A549 (cell line): ENCODE measurements around the gene DDX41. TPM values are rescaled to one million over a fixed set of nuclear protein-coding genes. Genes with fewer than 3 reads are reported as not detected.

Source experiments
- ATAC-seq, 2 experiments: fragments of 200-7000 bp in 1 of 2; fragments of >200 bp in 1 of 2; cut with Nextera tagmentation in 1 of 2; cut with Tn5 transposase in 1 of 2; 3 replicates each; pipeline versions ENCODE4 v1.8.0 to v1.9.1; 2018 to 2020; ENCODE audit warnings: mild to moderate bottlenecking in 1 of 2, moderate library complexity in 1 of 2
- CTCF ChIA-PET: fragments of 300-600 bp; sonication (Branson Sonifier 250); formaldehyde crosslinking; extraction: SDS; loops from one replicate; lab custom pipeline; 2021; ENCODE audit warnings: antibody characterized with exemption, inconsistent platforms; lab: Yijun Ruan, JAX
- POLR2A ChIA-PET: fragments of 350-600 bp; formaldehyde crosslinking; extraction: SDS; loops from one replicate; lab custom pipeline; 2021; ENCODE audit warnings: antibody characterized with exemption, inconsistent platforms; lab: Yijun Ruan, JAX
- DNase-seq, 2 experiments: peaks; one replicate each; pipeline versions ENCODE4 v3.0.0 to v3.0.0-alpha.2; 2011 to 2016; ENCODE audit warnings: low read depth in 1 of 2, low spot score in 1 of 2
- FAIRE-seq: peaks from 2 replicates; lab custom pipeline; 2011; peaks lifted over from hg19 to GRCh38; lab: Jason Lieb, UNC
- H3K27ac ChIP-seq, 2 experiments: fragments of >200 bp; sonication (Bioruptor Twin); formaldehyde crosslinking; 3 replicates each; pipeline ENCODE4 v1.5.1; 2016 to 2017
- H3K4me1 ChIP-seq: fragments of >200 bp; sonication (Bioruptor Twin); formaldehyde crosslinking; 3 replicates; pipeline ENCODE4 v1.6.1; 2016
- H3K4me2 ChIP-seq: fragments of >200 bp; sonication (Bioruptor Twin); formaldehyde crosslinking; 3 replicates; pipeline ENCODE4 v1.6.1; 2016
- H3K4me3 ChIP-seq: fragments of >200 bp; sonication (Bioruptor Twin); formaldehyde crosslinking; 3 replicates; pipeline ENCODE4 v1.5.1; 2016
- H3K9me3 ChIP-seq: fragments of >200 bp; sonication (Bioruptor Twin); formaldehyde crosslinking; 3 replicates; pipeline ENCODE4 v1.6.1; 2016
- BHLHE40 ChIP-seq: IDR thresholded peaks from 2 replicates; pipeline ENCODE4 v1.6.1; 2012; ENCODE audit warnings: low read depth, low read length, inconsistent platforms
- CBX8 ChIP-seq: fragments of 200-600 bp; sonication (generic); IDR thresholded peaks from 2 replicates; pipeline ENCODE4 v1.6.1; 2016
- CEBPB ChIP-seq, 2 experiments: fragments of >200 bp in 1 of 2; sonication (Bioruptor Twin) in 1 of 2; formaldehyde crosslinking in 1 of 2; IDR thresholded peaks; 2 replicates each; pipeline ENCODE4 v1.6.1; 2012 to 2016
- EHMT2 ChIP-seq: fragments of 200-600 bp; sonication (generic); IDR thresholded peaks from 2 replicates; pipeline ENCODE4 v1.6.1; 2016; ENCODE audit warnings: antibody characterized with exemption, low read depth, mild to moderate bottlenecking, moderate library complexity
- HDAC2 ChIP-seq: fragments of 200-600 bp; sonication (generic); IDR thresholded peaks from 2 replicates; pipeline ENCODE4 v1.6.1; 2016
- HEYL ChIP-seq: fragments of 250-450 bp; sonication (Bioruptor Pico); IDR thresholded peaks from 2 replicates; pipeline ENCODE4 v1.8.0; 2021; ENCODE audit warnings: mild to moderate bottlenecking, moderate library complexity
- HOXB13 ChIP-seq: fragments of 250-450 bp; sonication (Bioruptor Pico); IDR thresholded peaks from 2 replicates; pipeline ENCODE4 v1.5.0; 2020; ENCODE audit warnings: low read depth, mild to moderate bottlenecking, moderate library complexity
- HOXB5 ChIP-seq: fragments of 250-450 bp; sonication (Bioruptor Pico); IDR thresholded peaks from 2 replicates; pipeline ENCODE4 v1.5.0; 2020; ENCODE audit warnings: mild to moderate bottlenecking, moderate library complexity
- JUN ChIP-seq, 2 experiments: fragments of >200 bp; sonication (Bioruptor Twin); formaldehyde crosslinking; IDR thresholded peaks; 2 replicates in 1 of 2; 3 replicates in 1 of 2; pipeline ENCODE4 v1.6.1; 2016 to 2017
- MAFK ChIP-seq: fragments of 450-650 bp; IDR thresholded peaks from 2 replicates; pipeline ENCODE4 v1.6.1; 2014; ENCODE audit not compliant: partially characterized antibody
- NPAS2 ChIP-seq: fragments of 250-450 bp; sonication (Bioruptor Pico); IDR thresholded peaks from 2 replicates; pipeline ENCODE4 v1.8.0; 2022; ENCODE audit warnings: mild to moderate bottlenecking, moderate library complexity, borderline replicate concordance
- PHF8 ChIP-seq: fragments of 200-600 bp; sonication (generic); IDR thresholded peaks from 2 replicates; pipeline ENCODE4 v1.6.1; 2016; ENCODE audit warnings: low read depth, mild to moderate bottlenecking, antibody characterized with exemption, moderate library complexity, borderline replicate concordance
- RAD21 ChIP-seq, 2 experiments: fragments of >200 bp in 1 of 2; sonication (Bioruptor Twin) in 1 of 2; formaldehyde crosslinking in 1 of 2; IDR thresholded peaks in 1 of 2; conservative IDR thresholded peaks in 1 of 2; 2 replicates in 1 of 2; 3 replicates in 1 of 2; pipeline ENCODE4 v1.6.1; 2012 to 2018; ENCODE audit warnings: inconsistent platforms in 1 of 2
- SREBF2 ChIP-seq: fragments of 450-650 bp; IDR thresholded peaks from 2 replicates; pipeline ENCODE4 v1.6.1; 2014; ENCODE audit warnings: mild to moderate bottlenecking, moderate library complexity
- TFCP2L1 ChIP-seq: fragments of 250-450 bp; sonication (Bioruptor Pico); IDR thresholded peaks from 2 replicates; pipeline ENCODE4 v1.5.0; 2021; ENCODE audit warnings: mild to moderate bottlenecking
- ZC3H11A ChIP-seq: fragments of 450-650 bp; IDR thresholded peaks from 2 replicates; pipeline ENCODE4 v1.6.1; 2014; ENCODE audit warnings: antibody characterized with exemption, mild to moderate bottlenecking
- ZSCAN20 ChIP-seq: fragments of 250-450 bp; sonication (Bioruptor Pico); IDR thresholded peaks from 2 replicates; pipeline ENCODE4 v1.8.0; 2022; ENCODE audit warnings: mild to moderate bottlenecking, moderate library complexity
- WGBS: methylation state at CpG from one replicate; pipeline ENCODE4 v1.1.6; 2017; ENCODE audit errors: missing lambda C conversion rate; 5-methylcytosine and 5-hydroxymethylcytosine counted together
- polyA plus RNA-seq, 4 experiments: library from polyadenylated mRNA; depleted of rRNA in 3 of 4; stranded (reverse); fragments of >200 nt; fragmentation: RNase III in 1 of 4; extraction: RNeasy Plus Mini Kit Qiagen cat#74134 plus additional on column Dnase treatment in 1 of 4; gene quantifications; 2 replicates in 3 of 4; 3 replicates in 1 of 4; pipeline ENCODE4 v1.2.3, GENCODE V29; 2011 to 2017
- TF ChIP-seq, protein P1 (sequence below): fragments of 150-350 bp; IDR thresholded peaks from 2 replicates; pipeline ENCODE4 v1.6.1; 2014; ENCODE audit warnings: low read depth, mild to moderate bottlenecking, low read length
- TF ChIP-seq, protein P2 (sequence below): fragments of 250-450 bp; sonication (Bioruptor Pico); IDR thresholded peaks from 2 replicates; pipeline ENCODE4 v1.5.0; 2020; ENCODE audit warnings: low read depth, mild to moderate bottlenecking, moderate library complexity
- TF ChIP-seq, protein P3 (sequence below): IDR thresholded peaks from 2 replicates; pipeline ENCODE4 v1.6.1; 2012; ENCODE audit warnings: low read depth, borderline replicate concordance
- TF ChIP-seq, protein P4 (sequence below): fragments of 200-600 bp; sonication (generic); IDR thresholded peaks from 2 replicates; pipeline ENCODE4 v1.6.1; 2016; ENCODE audit warnings: antibody characterized with exemption, mild to moderate bottlenecking, moderate library complexity
- TF ChIP-seq, protein P5 (sequence below): IDR thresholded peaks from 2 replicates; pipeline ENCODE4 v1.6.1; 2012

DDX41 gene
- polyA plus RNA-seq, 2 of the 4 experiments (the other 2 are of a cell fraction) = 90.7 to 172 TPM

DNA sequence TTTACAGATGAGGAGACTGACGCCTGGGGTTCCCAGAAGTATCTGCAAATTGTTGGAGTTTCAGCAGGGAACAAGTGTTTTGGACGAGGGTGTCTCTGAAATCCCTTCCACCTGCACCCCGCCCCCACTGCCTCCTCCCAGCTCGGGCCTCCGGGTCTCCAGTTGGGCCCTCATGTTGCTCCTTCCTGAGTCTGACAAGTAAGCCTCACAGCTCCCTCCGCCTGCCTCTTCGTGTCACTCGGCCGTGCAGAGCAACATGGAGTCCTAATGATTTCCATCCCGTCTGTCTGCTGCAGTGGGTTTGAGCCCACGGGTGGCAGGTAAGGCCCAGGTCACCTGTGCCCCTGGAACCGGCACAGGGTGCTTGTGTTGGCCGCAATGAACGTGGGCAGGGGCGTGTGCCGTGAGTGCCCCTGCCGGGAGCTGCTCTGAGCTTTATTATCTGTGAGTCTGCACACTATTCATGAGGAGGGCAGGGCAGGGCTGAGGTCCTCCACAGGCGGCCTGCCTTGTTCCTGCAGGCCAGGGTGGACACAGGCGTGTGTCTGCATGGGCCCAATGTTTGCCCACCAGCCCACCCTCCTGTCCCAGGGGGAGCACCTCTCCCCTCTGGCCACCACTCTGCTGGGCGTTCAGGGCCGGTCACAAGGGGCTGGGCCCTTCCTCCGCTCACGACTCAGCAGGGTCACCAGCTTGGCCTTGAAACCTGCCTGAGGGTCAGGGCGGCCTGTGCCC, 13.2 kb downstream of the DDX41 start:
- Histone ChIP-seq H3K9me3 (no peaks in the 10 kb centered on the region), H3K27ac (no peak overlapping the region), H3K4me1 (peaks cover 4% of the 10 kb centered on the region; the same call in 2 of the 3 replicates), H3K4me3 (no peak overlapping the region), H3K4me2 (no peak overlapping the region)
- POLR2A ChIA-PET = no interaction called here
- no peak for TF ChIP-seq HOXB13 (CRISPR knock-in tag)
- TF ChIP-seq, protein P1, sequence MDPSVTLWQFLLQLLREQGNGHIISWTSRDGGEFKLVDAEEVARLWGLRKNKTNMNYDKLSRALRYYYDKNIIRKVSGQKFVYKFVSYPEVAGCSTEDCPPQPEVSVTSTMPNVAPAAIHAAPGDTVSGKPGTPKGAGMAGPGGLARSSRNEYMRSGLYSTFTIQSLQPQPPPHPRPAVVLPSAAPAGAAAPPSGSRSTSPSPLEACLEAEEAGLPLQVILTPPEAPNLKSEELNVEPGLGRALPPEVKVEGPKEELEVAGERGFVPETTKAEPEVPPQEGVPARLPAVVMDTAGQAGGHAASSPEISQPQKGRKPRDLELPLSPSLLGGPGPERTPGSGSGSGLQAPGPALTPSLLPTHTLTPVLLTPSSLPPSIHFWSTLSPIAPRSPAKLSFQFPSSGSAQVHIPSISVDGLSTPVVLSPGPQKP = no peak
- TF ChIP-seq HDAC2 = no peak
- TF ChIP-seq MAFK = no peak
- TF ChIP-seq, protein P2, sequence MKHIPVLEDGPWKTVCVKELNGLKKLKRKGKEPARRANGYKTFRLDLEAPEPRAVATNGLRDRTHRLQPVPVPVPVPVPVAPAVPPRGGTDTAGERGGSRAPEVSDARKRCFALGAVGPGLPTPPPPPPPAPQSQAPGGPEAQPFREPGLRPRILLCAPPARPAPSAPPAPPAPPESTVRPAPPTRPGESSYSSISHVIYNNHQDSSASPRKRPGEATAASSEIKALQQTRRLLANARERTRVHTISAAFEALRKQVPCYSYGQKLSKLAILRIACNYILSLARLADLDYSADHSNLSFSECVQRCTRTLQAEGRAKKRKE (CRISPR knock-in tag) = no peak
- TF ChIP-seq HEYL = no peak
- no peak for TF ChIP-seq ZC3H11A
- TF ChIP-seq EHMT2 = no peak
- no peak for TF ChIP-seq BHLHE40
- TF ChIP-seq RAD21 (conservative IDR thresholded peaks at IDR 0.05 in 1 of 2, IDR thresholded peaks at IDR 0.05 in 1 of 2) = no peak
- no peak for TF ChIP-seq PHF8
- no peak for TF ChIP-seq NPAS2
- TF ChIP-seq ZSCAN20 (CRISPR knock-in tag) = no peak
- WGBS = 84% methylated on average over 17 of the region's 24 CpGs
- no peak for ATAC-seq
- no peak for FAIRE-seq
- CTCF ChIA-PET = interaction anchor here (1.5 to 18.1 kb wide), 8 partner anchors 7 to 114 kb away, joined by 3 to 354 read pairs (median 44); partner anchors contain the start of genes DDX41, PFN3 and PRR7
- no peak for DNase-seq

DNA sequence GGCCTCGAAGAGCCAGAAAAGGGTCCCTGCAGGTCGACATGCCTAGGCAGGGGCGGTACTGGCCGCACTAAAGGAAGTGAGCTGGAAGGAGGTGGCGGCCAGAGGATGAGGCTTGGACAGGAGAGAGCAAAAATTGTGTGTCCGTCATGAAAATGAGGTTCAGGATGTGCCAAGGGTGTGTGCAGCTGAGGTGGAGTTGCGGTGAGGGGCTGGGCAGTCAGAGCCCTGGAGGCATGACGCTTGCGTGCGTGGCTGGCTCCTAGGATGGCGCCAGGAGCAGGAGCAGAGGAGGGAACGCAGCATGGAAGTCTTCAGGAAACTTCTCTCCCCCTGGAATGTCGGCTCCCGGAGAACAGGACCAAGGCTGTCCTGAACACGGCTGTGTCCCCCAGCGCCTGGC, 13.9 kb downstream of the DDX41 start:
- TF ChIP-seq, protein P3, sequence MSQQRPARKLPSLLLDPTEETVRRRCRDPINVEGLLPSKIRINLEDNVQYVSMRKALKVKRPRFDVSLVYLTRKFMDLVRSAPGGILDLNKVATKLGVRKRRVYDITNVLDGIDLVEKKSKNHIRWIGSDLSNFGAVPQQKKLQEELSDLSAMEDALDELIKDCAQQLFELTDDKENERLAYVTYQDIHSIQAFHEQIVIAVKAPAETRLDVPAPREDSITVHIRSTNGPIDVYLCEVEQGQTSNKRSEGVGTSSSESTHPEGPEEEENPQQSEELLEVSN = no peak
- TF ChIP-seq CEBPB (IDR thresholded peaks at IDR 0.05) (no peak), HOXB5 (CRISPR knock-in tag) (no peak), JUN (IDR thresholded peaks at IDR 0.05) (no peak), RAD21 (conservative IDR thresholded peaks at IDR 0.05 in 1 of 2, IDR thresholded peaks at IDR 0.05 in 1 of 2) (no peak), HEYL (no peak), TFCP2L1 (CRISPR knock-in tag) (no peak), SREBF2 (no peak), ZC3H11A (no peak), CBX8 (no peak)
- TF ChIP-seq, protein P4, sequence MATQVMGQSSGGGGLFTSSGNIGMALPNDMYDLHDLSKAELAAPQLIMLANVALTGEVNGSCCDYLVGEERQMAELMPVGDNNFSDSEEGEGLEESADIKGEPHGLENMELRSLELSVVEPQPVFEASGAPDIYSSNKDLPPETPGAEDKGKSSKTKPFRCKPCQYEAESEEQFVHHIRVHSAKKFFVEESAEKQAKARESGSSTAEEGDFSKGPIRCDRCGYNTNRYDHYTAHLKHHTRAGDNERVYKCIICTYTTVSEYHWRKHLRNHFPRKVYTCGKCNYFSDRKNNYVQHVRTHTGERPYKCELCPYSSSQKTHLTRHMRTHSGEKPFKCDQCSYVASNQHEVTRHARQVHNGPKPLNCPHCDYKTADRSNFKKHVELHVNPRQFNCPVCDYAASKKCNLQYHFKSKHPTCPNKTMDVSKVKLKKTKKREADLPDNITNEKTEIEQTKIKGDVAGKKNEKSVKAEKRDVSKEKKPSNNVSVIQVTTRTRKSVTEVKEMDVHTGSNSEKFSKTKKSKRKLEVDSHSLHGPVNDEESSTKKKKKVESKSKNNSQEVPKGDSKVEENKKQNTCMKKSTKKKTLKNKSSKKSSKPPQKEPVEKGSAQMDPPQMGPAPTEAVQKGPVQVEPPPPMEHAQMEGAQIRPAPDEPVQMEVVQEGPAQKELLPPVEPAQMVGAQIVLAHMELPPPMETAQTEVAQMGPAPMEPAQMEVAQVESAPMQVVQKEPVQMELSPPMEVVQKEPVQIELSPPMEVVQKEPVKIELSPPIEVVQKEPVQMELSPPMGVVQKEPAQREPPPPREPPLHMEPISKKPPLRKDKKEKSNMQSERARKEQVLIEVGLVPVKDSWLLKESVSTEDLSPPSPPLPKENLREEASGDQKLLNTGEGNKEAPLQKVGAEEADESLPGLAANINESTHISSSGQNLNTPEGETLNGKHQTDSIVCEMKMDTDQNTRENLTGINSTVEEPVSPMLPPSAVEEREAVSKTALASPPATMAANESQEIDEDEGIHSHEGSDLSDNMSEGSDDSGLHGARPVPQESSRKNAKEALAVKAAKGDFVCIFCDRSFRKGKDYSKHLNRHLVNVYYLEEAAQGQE = no peak
- TF ChIP-seq, protein P5, sequence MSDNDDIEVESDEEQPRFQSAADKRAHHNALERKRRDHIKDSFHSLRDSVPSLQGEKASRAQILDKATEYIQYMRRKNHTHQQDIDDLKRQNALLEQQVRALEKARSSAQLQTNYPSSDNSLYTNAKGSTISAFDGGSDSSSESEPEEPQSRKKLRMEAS = no peak
- TF ChIP-seq, all 56 proteins: peak for 0
- DNase-seq = no peak
- H3K4me3 ChIP-seq = no peak overlapping the region
- ATAC-seq = no peak
- CTCF ChIA-PET = interaction anchor here (0.6 to 18.1 kb wide), 14 partner anchors 7 to 252 kb away, joined by 3 to 354 read pairs (median 26); partner anchors contain the start of genes DDX41, DOK3, PFN3 and PRR7
- peaks cover 9% of the 10 kb centered on the region for H3K4me1 ChIP-seq
- H3K4me2 ChIP-seq = no peak overlapping the region
- 79% methylated on average over 16 of the region's 16 CpGs for WGBS
- no peak overlapping the region for H3K27ac ChIP-seq
- POLR2A ChIA-PET = no interaction called here
- FAIRE-seq = no peak
- H3K9me3 ChIP-seq = no peaks in the 10 kb centered on the region
